ENCODE measurements around the gene SPEM2.

SPEM2 gene

DNA sequence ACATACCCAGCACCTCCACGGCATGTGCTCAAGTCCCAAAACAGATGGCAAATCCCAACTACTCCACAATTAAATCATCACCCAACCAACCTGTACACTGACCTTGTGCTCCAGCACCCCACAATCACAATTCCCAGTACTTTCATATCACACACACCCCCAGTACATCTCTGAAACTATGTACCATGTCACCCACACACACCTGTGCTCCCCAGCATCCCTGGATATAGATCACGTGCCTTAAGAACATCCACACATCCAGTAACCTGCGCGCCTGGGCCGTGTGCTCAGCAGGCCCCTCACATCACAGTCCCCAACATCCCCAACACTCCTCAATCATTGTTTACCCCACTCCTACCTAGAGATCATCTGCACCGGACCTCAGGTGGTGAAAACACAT, 15.7 kb upstream of the SPEM2 start:
- Histone ChIP-seq H3K36me3 (ENCODE audit: low read depth) (no peaks in the 10 kb centered on the region), H3K27ac (ENCODE audit: poor library complexity, severe bottlenecking) (no peak overlapping the region), H3K4me1 (ENCODE audit: insufficient read depth, poor library complexity, severe bottlenecking) (no peaks in the 10 kb centered on the region), H3K9me3 (ENCODE audit: severe bottlenecking) (no peaks in the 10 kb centered on the region), H3K27me3 (ENCODE audit: insufficient read depth, poor library complexity, severe bottlenecking) (no peaks in the 10 kb centered on the region), H3K4me3 (ENCODE audit: severe bottlenecking) (no peak overlapping the region)
- DNase-seq (ENCODE audit: low spot score) (no peak), ATAC-seq (ENCODE audit: low read depth) (no peak)
- TF ChIP-seq, protein P1, sequence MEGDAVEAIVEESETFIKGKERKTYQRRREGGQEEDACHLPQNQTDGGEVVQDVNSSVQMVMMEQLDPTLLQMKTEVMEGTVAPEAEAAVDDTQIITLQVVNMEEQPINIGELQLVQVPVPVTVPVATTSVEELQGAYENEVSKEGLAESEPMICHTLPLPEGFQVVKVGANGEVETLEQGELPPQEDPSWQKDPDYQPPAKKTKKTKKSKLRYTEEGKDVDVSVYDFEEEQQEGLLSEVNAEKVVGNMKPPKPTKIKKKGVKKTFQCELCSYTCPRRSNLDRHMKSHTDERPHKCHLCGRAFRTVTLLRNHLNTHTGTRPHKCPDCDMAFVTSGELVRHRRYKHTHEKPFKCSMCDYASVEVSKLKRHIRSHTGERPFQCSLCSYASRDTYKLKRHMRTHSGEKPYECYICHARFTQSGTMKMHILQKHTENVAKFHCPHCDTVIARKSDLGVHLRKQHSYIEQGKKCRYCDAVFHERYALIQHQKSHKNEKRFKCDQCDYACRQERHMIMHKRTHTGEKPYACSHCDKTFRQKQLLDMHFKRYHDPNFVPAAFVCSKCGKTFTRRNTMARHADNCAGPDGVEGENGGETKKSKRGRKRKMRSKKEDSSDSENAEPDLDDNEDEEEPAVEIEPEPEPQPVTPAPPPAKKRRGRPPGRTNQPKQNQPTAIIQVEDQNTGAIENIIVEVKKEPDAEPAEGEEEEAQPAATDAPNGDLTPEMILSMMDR (IDR thresholded peaks at IDR 0.05; ENCODE audit: poor library complexity, severe bottlenecking) = no peak

DNA sequence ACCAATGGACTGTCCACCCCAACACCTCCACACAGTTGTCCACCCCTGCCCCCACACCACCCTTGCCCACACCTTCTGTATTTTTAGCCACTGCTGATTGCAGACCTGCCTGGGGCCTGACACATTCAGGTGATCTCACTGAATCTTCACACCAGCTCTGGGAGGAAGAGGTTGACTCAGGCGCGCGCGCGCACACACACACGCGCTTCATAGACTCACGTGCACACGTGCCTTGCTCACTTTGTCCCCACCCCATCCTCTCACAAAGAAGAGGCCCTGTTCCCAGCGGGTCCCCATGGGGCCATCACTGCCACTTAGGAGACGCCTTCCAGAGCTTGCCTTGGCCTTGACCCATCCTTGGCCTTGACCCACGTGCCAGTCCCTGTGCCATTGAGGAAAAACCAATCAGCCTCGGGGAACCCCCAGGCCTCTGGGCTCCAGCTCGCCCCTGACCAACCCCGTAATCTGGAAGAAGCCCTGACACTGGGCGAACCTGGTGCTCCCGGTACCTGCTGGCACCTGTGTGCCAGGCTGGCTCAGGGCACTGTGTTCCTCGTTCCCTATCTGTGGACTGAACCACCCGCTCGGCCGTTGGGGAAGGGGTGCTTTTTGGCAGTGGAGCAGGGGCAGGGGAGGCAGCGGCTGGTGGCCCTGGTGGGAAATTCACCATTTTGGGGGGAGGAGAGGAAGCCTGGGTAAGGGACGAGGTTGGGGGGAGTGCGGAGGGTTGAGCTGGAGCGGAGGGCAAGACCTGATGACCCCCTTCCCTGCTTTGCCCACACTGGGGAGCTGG, 14.6 kb upstream of the SPEM2 start:
- DNase-seq (ENCODE audit: low spot score) (no peak), ATAC-seq (ENCODE audit: low read depth) (no peak)
- TF ChIP-seq, protein P1 (IDR thresholded peaks at IDR 0.05; ENCODE audit: poor library complexity, severe bottlenecking) = no peak
- Histone ChIP-seq H3K27me3 (ENCODE audit: insufficient read depth, poor library complexity, severe bottlenecking) (no peaks in the 10 kb centered on the region), H3K9me3 (ENCODE audit: severe bottlenecking) (no peaks in the 10 kb centered on the region), H3K36me3 (ENCODE audit: low read depth) (no peaks in the 10 kb centered on the region), H3K27ac (ENCODE audit: poor library complexity, severe bottlenecking) (no peak overlapping the region), H3K4me1 (ENCODE audit: insufficient read depth, poor library complexity, severe bottlenecking) (no peaks in the 10 kb centered on the region), H3K4me3 (ENCODE audit: severe bottlenecking) (no peak overlapping the region)

DNA sequence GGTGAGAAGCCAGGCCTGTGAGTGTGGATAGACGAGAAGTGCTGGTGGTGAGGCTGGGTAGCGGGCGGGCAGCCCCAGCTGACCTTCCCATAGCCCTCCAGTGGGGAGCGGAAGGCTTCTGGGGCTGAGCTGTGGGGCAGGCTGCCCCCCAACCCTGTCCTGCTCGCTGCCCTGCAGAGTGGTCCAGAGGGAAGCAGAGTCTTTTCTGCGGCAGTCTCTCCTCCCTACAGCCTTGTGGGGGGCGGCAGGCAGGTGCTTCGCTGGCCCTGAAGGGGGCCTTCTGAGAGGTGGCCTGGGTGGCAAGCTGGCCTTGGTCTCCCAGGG, 14.0 kb upstream of the SPEM2 start:
- DNase-seq (ENCODE audit: low spot score) = no peak
- H3K4me1 ChIP-seq (ENCODE audit: insufficient read depth, poor library complexity, severe bottlenecking) = no peaks in the 10 kb centered on the region
- no peak for ATAC-seq (ENCODE audit: low read depth)
- H3K36me3 ChIP-seq (ENCODE audit: low read depth) = no peaks in the 10 kb centered on the region
- no peaks in the 10 kb centered on the region for H3K9me3 ChIP-seq (ENCODE audit: severe bottlenecking)
- H3K27ac ChIP-seq (ENCODE audit: poor library complexity, severe bottlenecking) = no peak overlapping the region
- TF ChIP-seq, protein P1 (IDR thresholded peaks at IDR 0.05; ENCODE audit: poor library complexity, severe bottlenecking) = no peak
- no peak overlapping the region for H3K4me3 ChIP-seq (ENCODE audit: severe bottlenecking)
- no peaks in the 10 kb centered on the region for H3K27me3 ChIP-seq (ENCODE audit: insufficient read depth, poor library complexity, severe bottlenecking)

DNA sequence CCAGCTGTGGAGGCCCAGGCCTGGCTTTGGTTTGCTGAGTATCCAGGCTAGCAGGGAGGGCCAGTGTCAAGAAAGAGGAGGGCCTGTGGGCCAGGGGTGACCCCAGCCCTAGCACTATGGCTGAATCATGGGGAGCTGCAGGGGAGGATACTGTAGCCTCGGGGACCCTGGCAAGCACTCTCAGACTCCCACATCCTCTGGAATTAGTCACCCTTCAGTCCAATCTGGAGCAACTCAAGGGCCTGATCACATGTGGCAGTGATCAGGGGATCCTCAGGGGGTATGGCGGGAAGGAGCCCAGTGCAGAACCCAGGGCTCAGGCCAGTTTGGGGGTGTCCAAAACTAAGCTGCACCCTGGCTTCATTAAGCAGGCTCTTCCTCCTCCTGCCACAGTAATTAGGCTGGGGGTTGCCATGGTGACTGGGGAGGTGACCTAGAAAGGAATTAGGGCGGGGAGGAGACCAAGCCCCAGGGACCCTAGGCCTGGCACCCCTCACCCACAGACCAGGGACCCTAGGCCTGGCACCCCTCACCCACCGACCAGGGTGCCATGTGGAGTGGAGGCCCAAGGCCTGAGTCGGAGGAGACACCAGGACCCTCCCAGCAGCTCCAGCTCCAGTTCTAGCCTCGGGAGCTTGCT, 11.9 kb upstream of the SPEM2 start:
- ATAC-seq (ENCODE audit: low read depth) (peak; percentile 54), DNase-seq (ENCODE audit: low spot score) (no peak)
- Histone ChIP-seq H3K9me3 (ENCODE audit: severe bottlenecking) (no peaks in the 10 kb centered on the region), H3K4me1 (ENCODE audit: insufficient read depth, poor library complexity, severe bottlenecking) (no peaks in the 10 kb centered on the region), H3K27me3 (ENCODE audit: insufficient read depth, poor library complexity, severe bottlenecking) (no peaks in the 10 kb centered on the region), H3K4me3 (ENCODE audit: severe bottlenecking) (no peak overlapping the region), H3K27ac (ENCODE audit: poor library complexity, severe bottlenecking) (no peak overlapping the region), H3K36me3 (ENCODE audit: low read depth) (no peaks in the 10 kb centered on the region)
- TF ChIP-seq, protein P1 (IDR thresholded peaks at IDR 0.05; ENCODE audit: poor library complexity, severe bottlenecking) = no peak

DNA sequence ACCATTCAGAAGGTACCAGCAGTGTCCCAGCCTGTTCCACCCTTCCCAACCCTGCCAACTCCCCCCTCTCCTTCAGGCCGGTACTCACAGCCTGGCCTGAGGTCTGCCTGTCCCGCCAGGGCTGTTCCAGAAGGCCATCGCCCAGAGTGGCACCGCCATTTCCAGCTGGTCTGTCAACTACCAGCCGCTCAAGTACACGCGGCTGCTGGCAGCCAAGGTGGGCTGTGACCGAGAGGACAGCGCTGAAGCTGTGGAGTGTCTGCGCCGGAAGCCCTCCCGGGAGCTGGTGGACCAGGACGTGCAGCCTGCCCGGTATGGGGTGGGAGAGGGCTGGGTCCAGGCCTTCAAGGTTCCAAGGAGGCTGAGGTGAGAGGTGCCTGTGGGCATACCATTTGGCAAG, 10.6 kb upstream of the SPEM2 start:
- no peak overlapping the region for H3K27ac ChIP-seq (ENCODE audit: poor library complexity, severe bottlenecking)
- TF ChIP-seq, protein P1 (IDR thresholded peaks at IDR 0.05; ENCODE audit: poor library complexity, severe bottlenecking) = no peak
- no peaks in the 10 kb centered on the region for H3K27me3 ChIP-seq (ENCODE audit: insufficient read depth, poor library complexity, severe bottlenecking)
- no peaks in the 10 kb centered on the region for H3K36me3 ChIP-seq (ENCODE audit: low read depth)
- DNase-seq (ENCODE audit: low spot score) (no peak), ATAC-seq (ENCODE audit: low read depth) (no peak)
- no peaks in the 10 kb centered on the region for H3K9me3 ChIP-seq (ENCODE audit: severe bottlenecking)
- H3K4me1 ChIP-seq (ENCODE audit: insufficient read depth, poor library complexity, severe bottlenecking) = no peaks in the 10 kb centered on the region
- no peak overlapping the region for H3K4me3 ChIP-seq (ENCODE audit: severe bottlenecking)

Data from RWPE2 (cell line).